PC-9 (cell line): ENCODE measurements around the gene BPIFB3.

Source experiments
- EZH2 ChIP-seq: fragments of 200-600 bp; sonication (generic); IDR thresholded peaks from 2 replicates; pipeline ENCODE4 v1.8.0; 2017; ENCODE audit warnings: antibody characterized with exemption, low read depth
- TF ChIP-seq, protein P1 (sequence below): fragments of 200-600 bp; sonication (generic); conservative IDR thresholded peaks from 2 replicates; pipeline ENCODE4 v1.6.1; 2017; ENCODE audit warnings: mixed run types, antibody characterized with exemption, mild to moderate bottlenecking, moderate library complexity

DNA sequence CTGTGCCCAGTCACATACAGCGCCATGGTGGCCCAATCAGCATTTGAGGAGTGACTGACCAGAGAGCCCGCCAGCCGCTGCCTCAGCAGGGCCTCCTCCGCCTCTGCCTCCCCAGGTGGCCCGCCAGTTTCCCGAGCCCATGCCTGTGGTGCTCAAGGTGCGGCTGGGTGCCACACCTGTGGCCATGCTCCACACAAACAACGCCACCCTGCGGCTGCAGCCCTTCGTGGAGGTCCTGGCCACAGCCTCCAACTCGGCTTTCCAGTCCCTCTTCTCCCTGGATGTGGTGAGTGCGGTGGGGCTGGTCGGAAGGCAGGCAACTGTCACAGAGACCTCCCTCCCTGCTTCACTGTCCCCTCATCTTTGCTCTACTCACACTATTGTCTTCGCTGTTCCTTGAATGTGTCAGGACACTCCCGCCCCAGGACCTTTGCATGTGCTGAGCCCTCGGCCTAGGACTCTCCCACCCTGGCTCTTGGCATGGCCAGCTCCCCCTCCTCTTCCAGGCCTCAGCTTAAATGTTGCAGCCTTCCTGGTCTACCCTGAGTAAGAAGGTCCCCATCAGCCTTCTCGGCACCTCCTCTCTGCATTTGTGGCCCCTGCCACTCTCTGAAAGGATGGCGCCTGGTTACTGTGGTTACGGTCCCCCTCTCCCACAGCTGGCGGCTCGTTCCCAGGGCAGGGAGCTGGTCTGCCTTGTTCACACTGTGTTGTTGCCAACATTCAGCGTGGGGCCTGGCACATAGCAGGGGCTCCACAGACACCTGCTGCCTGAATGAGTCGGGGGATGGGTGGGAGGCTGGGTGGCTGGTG, 34.0 kb upstream of the BPIFB3 start:
- TF ChIP-seq EZH2: no peak
- TF ChIP-seq, protein P1, sequence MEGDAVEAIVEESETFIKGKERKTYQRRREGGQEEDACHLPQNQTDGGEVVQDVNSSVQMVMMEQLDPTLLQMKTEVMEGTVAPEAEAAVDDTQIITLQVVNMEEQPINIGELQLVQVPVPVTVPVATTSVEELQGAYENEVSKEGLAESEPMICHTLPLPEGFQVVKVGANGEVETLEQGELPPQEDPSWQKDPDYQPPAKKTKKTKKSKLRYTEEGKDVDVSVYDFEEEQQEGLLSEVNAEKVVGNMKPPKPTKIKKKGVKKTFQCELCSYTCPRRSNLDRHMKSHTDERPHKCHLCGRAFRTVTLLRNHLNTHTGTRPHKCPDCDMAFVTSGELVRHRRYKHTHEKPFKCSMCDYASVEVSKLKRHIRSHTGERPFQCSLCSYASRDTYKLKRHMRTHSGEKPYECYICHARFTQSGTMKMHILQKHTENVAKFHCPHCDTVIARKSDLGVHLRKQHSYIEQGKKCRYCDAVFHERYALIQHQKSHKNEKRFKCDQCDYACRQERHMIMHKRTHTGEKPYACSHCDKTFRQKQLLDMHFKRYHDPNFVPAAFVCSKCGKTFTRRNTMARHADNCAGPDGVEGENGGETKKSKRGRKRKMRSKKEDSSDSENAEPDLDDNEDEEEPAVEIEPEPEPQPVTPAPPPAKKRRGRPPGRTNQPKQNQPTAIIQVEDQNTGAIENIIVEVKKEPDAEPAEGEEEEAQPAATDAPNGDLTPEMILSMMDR: no peak
